ENCODE results near the gene PLCB1.

DNA sequence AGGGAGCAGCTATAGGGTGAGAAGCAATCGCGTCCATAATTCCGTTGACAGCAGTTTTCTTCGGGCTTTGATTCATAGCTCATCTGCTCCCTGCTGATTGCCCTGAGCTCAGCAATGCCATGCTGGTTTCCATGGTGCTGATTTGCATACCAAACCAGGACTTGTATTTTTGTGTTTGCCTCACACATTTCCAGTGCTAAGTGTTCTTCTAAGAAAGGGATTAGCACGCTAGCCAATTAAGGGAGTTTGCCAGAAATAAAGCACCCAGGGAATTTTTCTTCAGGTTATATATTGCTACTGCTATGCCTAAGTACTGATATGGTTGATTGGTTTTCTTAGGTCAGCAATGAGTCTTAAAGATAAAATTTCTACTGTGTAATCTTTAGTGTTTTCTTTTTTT, 177.6 kb downstream of the PLCB1 start:
- no peak for TF ChIP-seq CTCF (IDR thresholded peaks at IDR 0.05)
- TF ChIP-seq POLR2A (IDR thresholded peaks at IDR 0.05): no peak
- TF ChIP-seq POLR2AphosphoS5 (IDR thresholded peaks at IDR 0.05): no peak

Measured in breast epithelium (tissue), 3 donors.